Stimulated activated CD8-positive, alpha-beta memory T cell treated with anti-CD3 and anti-CD28 coated beads, Interleukin-4, amount 100 ng/mL, for 4 hours (primary cell): ENCODE data around the gene DAPP1.
A peak's percentile ranks its signal among the peaks of the same experiment; 100 is the strongest.
"Not testable (repeated sequence)": the region's sequence is repeated elsewhere in the genome, so short reads cannot be mapped to it uniquely, and the experiment has no call there.

ENCODE experiments used
- DNase-seq, 2 donors: peaks; one replicate each; pipeline ENCODE4 v3.0.0-alpha.2; 2020; ENCODE audit warnings: low read depth in 2 of 2, low spot score in 1 of 2

DAPP1 gene

DNA sequence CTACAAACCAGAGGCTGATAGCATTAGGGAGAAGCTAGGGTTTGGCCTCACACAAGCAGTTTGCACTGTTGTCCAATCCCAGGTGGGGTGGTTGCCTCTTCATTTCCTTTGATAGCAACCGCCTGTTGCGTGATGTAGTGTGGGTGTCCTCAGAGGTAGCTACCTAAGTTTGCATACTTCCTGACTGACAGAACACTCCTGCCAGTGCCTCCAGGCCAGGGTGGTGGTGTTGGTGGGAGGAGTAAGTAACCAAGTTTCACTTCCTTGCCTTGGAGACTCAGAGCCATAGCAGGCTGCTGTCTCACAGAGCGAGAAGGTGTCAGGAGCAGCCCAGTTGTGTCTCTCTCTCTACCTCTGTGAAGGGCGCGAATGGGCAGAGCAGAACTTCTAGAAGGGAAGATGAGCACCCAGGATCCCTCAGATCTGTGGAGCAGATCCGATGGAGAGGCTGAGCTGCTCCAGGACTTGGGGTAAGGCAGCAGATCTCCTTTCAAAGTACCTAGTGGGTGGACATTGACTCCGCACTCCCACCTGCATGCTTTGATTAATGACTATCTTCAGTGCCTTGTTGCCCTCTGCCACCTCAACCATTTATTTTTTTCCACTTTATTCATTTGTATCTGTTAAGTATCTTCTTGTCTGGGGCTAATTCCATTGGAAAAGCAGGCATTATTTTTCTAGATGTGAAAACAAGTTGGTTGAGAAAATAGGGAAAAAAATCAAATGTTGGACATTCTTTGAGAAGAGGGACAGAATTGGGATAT lies at the start of gene DAPP1:
Gene DAPP1 (plus strand): TSS at position 283 of the 764 bp plus-strand sequence. CDS start 87 bp downstream, at position 370.
- peak; percentile 36 to 40 for DNase-seq

GRCh38 chr4:99770842-99771241 lies 45.8 kb upstream of the DAPP1 start:
- DNase-seq = not testable (repeated sequence)

- DNase-seq = no peak
Measured at GRCh38 chr4:99783940-99784339, 32.7 kb upstream of the DAPP1 start.

GRCh38 chr4:99784842-99785241 lies 31.8 kb upstream of the DAPP1 start:
- DNase-seq = no peak

- DNase-seq = no peak
Measured at GRCh38 chr4:99790796-99791617, 25.6 kb upstream of the DAPP1 start.

- no peak for DNase-seq
Measured at GRCh38 chr4:99800332-99801004, 16.2 kb upstream of the DAPP1 start.

DNA sequence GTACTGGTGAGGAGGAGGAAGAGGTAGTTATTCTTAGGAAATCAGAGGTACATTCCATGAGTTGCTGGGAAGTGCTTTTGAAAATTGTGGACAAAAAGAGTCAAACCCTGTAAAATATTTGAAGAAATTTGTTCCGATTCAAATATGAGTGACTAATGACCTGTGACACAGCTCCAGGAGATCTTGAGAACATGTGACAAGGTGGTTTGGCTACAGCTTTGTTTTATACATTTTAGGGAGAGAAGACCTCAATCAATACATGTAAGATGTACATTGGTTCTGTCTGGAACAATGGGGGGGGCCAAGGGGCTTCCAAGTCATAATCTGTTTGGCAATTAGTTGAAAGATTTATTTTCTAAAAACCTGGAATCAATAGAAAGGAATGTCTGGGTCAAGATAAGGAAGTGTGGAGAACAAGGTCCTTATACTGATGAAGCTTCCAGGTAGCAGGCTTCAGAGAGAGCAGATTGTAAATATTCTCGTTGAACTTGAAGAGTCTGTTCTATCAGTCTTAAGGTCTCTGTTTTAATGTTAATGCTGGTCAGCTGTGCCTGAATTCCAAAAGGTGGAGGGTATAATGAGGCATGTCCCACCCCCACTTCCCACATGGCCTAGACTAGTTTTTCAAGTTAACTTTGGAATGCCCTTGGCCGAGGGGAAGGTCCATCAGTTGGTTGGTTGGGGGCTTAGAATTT lies 15.5 kb upstream of the DAPP1 start:
- no peak for DNase-seq

GRCh38 chr4:99803566-99804101 lies 13.0 kb upstream of the DAPP1 start:
- no peak for DNase-seq

DNA sequence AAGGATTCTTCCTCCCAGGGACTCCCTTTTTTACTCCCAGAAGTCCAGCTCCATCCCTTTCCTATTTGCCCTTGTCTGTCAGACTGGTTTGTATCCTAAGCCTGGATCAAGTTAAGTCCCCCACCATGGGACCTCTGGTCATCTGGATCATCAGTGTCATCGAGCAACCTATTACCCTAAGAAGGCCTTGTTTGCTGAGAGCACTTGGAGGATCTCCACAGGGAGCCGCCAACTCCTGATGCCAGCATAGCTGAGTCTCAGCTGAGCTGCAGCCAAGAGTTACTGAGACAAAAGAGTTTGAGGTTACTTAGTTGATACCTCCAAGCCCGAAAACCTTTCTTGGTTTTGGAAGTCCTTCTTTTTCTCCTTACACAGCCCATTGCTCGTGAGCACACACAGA lies 10.1 kb upstream of the DAPP1 start:
- DNase-seq = no peak

GRCh38 chr4:99807666-99808065 lies 9.0 kb upstream of the DAPP1 start:
- DNase-seq = no peak

DNA sequence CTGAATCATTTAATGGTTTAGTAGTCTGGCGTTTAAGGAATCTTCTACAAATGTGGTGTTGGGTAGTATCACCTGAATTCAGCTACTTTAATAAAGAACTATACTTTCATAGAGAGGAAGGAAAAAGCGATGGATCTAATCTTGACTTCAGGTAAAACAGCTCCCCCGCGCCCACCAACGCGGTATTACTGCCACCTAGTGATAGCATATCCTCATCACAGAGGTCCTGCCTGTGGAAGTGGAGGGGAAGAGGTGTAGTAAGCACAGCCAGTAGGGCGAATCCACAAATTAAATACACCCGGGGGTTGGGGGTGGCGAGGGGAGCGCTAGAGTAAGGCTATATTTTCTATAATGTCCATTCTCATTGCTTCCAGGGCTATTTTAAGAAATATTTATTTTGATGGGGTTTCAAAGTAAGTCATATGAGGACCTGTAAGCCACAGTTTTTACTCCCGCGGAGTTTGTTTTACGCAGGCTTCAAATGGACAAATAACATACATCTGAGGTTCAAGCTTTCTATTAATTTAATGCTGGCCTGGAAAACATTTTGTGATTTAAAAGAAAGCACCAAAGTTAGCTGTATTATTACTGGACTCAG lies 8.3 kb upstream of the DAPP1 start:
- DNase-seq = peak; percentile 36 to 47

DNA sequence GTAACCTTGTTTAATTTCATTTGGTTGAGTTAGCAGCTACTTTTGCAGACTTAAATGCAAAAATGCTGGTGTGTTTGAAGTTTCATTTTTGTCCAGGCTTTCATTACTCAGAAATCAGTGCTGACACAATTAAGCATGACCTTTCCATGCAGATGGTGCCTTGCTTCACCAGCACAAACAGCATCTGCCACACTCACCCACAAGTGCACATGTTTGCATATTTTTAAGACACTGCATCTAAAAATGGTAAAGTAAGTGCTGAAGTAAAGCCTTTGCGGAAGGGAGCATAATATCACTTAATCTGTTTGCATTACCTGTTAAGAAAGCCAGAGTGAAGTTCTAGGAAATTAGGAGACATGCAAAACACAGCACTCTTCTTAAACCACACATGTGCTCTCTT lies 7.3 kb upstream of the DAPP1 start:
- no peak for DNase-seq

DNA sequence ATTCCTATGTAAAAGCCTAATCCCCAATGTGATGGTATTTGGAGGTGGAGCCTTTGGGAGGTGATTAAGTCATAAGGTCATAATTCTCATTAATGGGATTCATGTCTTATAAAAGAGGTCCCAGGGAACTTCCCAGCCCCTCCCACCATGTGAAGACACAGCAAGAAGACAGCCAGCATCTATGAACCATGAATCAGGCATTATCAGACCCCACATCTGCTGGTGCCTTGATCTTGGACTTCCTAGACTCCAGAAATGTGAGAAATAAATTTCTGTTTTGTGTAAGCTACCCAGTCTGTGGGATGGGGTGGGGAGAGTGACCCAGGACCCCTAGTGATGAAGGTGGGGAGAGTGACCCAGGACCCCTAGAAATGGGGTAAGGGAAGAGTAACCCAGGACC lies 6.1 kb upstream of the DAPP1 start:
- DNase-seq = no peak

DNA sequence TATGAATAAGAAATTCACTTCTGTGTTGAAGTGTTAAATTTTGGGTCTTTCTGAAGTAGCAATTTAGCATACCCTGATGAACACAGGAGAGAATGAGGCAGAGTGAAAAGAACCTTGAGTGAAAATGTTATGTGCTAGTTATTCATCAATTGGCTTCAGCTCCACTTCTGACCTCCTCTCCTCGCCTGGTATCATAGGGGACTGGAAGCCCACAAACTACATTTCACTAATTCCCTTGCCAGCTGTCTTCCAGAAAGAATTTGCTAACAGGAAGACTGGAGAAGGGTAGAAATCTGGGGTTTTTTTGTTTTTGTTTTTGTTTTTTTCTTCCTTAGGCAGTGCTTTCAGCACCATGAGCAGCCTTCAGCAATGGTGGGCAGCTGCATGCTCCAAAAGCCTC lies 5.5 kb upstream of the DAPP1 start:
- no peak for DNase-seq

DNA sequence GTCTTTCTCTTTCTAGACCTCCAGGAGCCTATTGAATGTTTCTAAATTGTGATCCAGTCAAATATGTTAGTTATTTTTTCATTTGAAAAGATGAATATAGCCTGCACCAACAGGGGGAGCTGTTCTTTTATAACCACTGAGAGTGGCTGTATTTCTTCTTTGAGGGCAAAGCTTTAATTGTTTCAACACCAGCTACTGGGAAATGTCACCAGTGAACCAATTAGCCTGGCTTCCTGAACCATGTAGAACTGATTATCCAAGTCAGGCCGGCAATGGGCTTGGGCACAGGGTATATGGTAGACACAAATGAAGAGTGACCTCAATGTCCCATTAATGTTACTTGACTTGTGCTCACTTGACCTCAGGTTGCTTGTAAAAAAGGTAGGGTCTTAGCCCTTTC lies 4.8 kb upstream of the DAPP1 start:
- DNase-seq = peak in 1 of 2 donors; percentile 3

- no peak for DNase-seq
Measured at GRCh38 chr4:99815597-99816011, 1.0 kb upstream of the DAPP1 start.

DNA sequence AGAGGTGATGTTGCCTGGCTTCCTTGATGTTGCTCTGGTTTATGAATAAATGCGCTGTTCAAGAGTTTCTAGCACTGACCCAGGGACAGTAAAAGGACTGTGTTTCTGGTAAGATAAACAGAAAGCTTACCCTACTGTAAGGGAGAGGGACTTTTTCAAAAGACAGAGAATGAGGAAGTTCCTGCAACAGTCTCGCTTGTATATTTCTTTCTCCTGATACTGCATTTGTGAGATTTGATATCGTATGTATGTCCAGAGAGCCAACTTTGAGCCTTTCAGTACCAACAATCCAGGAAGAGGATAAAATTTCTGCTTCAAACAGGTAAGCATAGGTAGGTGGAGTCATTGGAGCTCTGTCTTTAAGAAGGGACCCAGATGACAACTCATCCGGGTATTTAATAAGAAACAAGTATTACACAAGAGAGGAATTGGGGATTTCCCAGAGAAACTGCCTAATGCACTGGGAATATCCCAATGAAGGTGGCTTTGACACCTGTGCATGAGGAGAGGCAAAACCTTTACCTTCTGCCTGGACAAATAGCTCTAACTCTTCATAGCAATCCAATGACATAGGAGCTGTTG lies 773 bp downstream of the DAPP1 start:
- DNase-seq = no peak

GRCh38 chr4:99818661-99819060 lies 2.0 kb downstream of the DAPP1 start:
- DNase-seq = no peak

- no peak for DNase-seq
Measured at GRCh38 chr4:99821918-99822503, 5.4 kb downstream of the DAPP1 start.

DNA sequence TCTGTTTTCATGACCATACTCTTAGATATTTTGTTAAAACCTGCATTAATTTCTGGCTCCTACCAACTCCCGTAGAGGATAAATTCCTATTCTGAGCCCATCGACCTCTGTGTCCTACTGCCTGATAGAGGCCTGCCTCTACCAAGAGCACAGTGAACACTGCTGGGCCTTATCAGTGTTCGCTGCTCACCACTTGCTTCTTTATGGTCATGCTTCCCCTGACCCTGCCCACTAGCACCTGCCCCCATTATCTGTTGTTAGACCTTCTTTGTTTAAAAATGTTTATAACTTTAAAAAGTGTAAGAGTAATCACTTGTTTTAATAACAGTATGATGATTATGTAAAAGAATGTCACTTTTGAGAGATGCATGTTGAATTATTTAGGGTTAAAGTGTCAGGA lies 6.1 kb downstream of the DAPP1 start:
- DNase-seq = no peak
